Neural progenitor cell (in vitro differentiated cells): Measurements from ENCODE around the gene DRC3. TPM values are rescaled to one million over a fixed set of nuclear protein-coding genes. Genes with fewer than 3 reads are reported as not detected.

Source experiments
- DNase-seq: peaks from one replicate; pipeline ENCODE4 v3.0.0-alpha.2; 2016; ENCODE audit warnings: low spot score
- H2AFZ ChIP-seq: fragments of 200-600 bp; sonication (generic); replicated peaks from 2 replicates; pipeline ENCODE4 v1.6.1; 2016; ENCODE audit warnings: antibody characterized with exemption
- H3F3A ChIP-seq: fragments of 200-600 bp; sonication (generic); 2 replicates; pipeline ENCODE4 v1.6.1; 2016; ENCODE audit warnings: antibody characterized with exemption, low read depth
- H3K27ac ChIP-seq: fragments of 200-600 bp; sonication (generic); 2 replicates; pipeline ENCODE4 v1.5.1; 2016; ENCODE audit warnings: mild to moderate bottlenecking
- H3K27me3 ChIP-seq: fragments of 200-600 bp; sonication (generic); 2 replicates; pipeline ENCODE4 v1.6.1; 2016; ENCODE audit warnings: mild to moderate bottlenecking, moderate library complexity
- H3K36me3 ChIP-seq: fragments of 200-600 bp; sonication (generic); 2 replicates; pipeline ENCODE4 v1.5.1; 2016
- H3K4me1 ChIP-seq: fragments of 200-600 bp; sonication (generic); 2 replicates; pipeline ENCODE4 v1.6.1; 2016; ENCODE audit warnings: mixed run types
- H3K4me2 ChIP-seq: fragments of 200-600 bp; sonication (generic); 2 replicates; pipeline ENCODE4 v1.6.1; 2016
- H3K4me3 ChIP-seq: fragments of 200-600 bp; sonication (generic); 2 replicates; pipeline ENCODE4 v1.5.1; 2016
- H3K79me2 ChIP-seq: fragments of 200-600 bp; sonication (generic); 2 replicates; pipeline ENCODE4 v1.6.1; 2016; ENCODE audit warnings: low read depth
- H3K9ac ChIP-seq: fragments of 200-600 bp; sonication (generic); 2 replicates; pipeline ENCODE4 v1.6.1; 2016
- H3K9me3 ChIP-seq: fragments of 200-600 bp; sonication (generic); 2 replicates; pipeline ENCODE4 v1.5.1; 2016; ENCODE audit warnings: low read depth
- H4K20me1 ChIP-seq: fragments of 200-600 bp; sonication (generic); 2 replicates; pipeline ENCODE4 v1.6.1; 2016; ENCODE audit warnings: low read depth
- H3K27ac Mint-ChIP-seq: 3 replicates; pipeline ENCODE4 v1.8.0; 2021; ENCODE audit warnings: mixed read lengths
- H3K27me3 Mint-ChIP-seq: 2 replicates; pipeline ENCODE4 v1.8.0; 2022; ENCODE audit warnings: low read depth, mild to moderate bottlenecking, inconsistent platforms, moderate library complexity, mixed read lengths; ENCODE audit not compliant: insufficient read depth
- H3K36me3 Mint-ChIP-seq: 3 replicates; pipeline ENCODE4 v1.8.0; 2021; ENCODE audit warnings: mixed read lengths
- H3K4me1 Mint-ChIP-seq: 3 replicates; pipeline ENCODE4 v1.8.0; 2021; ENCODE audit warnings: mixed read lengths
- H3K4me3 Mint-ChIP-seq: 3 replicates; pipeline ENCODE4 v1.8.0; 2021; ENCODE audit warnings: mild to moderate bottlenecking, moderate library complexity, mixed read lengths
- H3K9me3 Mint-ChIP-seq: 3 replicates; pipeline ENCODE4 v1.8.0; 2020; ENCODE audit warnings: mixed read lengths
- EZH2 ChIP-seq: fragments of 200-600 bp; sonication (generic); IDR thresholded peaks from 2 replicates; pipeline ENCODE4 v1.6.1; 2017; ENCODE audit warnings: antibody characterized with exemption, mild to moderate bottlenecking, moderate library complexity
- EZH2phosphoT487 ChIP-seq: fragments of 200-600 bp; sonication (generic); IDR thresholded peaks from 2 replicates; pipeline ENCODE4 v1.6.1; 2017; ENCODE audit warnings: antibody characterized with exemption
- total RNA-seq: library from RNA; depleted of rRNA; stranded (reverse); fragments of >200 nt; gene quantifications from 2 replicates; pipeline ENCODE4 v1.2.3, GENCODE V29; 2015; ENCODE audit warnings: low replicate concordance
- TF ChIP-seq, protein P1 (sequence below): fragments of 200-600 bp; sonication (generic); IDR thresholded peaks from 2 replicates; pipeline ENCODE4 v1.5.1; 2017; ENCODE audit warnings: antibody characterized with exemption, mild to moderate bottlenecking

Gene DRC3
- total RNA-seq, 1 donor from 2014 or later: 0.07 TPM

DNA sequence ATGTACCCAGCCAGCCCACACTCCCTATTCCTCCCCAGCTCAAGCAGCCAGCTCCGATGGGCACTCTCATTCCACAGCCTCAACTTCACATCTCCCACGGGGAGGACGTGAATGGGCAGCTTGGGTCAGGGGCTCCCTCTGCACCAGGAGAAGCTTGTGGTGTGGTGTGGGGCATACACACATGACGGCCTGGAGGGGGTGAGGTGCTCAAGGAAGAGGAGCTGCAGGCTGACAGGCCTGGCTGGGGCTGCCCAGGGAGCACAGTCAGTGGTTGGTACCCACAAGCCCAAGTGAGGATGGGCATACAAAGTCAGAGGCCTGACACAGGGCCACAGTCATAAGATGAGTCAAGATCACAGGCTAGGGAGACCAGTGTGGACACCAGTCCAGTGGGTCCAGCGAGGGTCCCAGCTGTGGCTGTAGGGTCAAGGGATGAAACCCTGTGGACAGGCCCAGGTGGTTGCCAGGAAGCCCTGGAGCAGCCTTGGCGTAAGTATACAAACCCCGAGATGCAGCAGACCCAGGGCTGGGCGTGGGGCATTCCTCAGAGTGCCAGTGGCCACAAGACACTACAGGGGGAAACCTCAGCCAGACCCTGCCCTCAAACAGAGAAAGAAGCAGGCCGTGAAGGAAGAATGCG is 4.4 kb downstream of the DRC3 start:
- Mint-ChIP-seq H3K4me1 (peaks cover 6% of the 10 kb centered on the region), H3K9me3 (no peaks in the 10 kb centered on the region), H3K36me3 (no peaks in the 10 kb centered on the region), H3K27ac (peak overlapping the region; percentile 12), H3K27me3 (peaks cover 4% of the 10 kb centered on the region), H3K4me3 (no peak overlapping the region)
- TF ChIP-seq EZH2phosphoT487: no peak
- TF ChIP-seq, protein P1, sequence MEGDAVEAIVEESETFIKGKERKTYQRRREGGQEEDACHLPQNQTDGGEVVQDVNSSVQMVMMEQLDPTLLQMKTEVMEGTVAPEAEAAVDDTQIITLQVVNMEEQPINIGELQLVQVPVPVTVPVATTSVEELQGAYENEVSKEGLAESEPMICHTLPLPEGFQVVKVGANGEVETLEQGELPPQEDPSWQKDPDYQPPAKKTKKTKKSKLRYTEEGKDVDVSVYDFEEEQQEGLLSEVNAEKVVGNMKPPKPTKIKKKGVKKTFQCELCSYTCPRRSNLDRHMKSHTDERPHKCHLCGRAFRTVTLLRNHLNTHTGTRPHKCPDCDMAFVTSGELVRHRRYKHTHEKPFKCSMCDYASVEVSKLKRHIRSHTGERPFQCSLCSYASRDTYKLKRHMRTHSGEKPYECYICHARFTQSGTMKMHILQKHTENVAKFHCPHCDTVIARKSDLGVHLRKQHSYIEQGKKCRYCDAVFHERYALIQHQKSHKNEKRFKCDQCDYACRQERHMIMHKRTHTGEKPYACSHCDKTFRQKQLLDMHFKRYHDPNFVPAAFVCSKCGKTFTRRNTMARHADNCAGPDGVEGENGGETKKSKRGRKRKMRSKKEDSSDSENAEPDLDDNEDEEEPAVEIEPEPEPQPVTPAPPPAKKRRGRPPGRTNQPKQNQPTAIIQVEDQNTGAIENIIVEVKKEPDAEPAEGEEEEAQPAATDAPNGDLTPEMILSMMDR: no peak
- TF ChIP-seq EZH2: no peak
- no peaks in the 10 kb centered on the region for H3K36me3 ChIP-seq
- H3K9ac ChIP-seq: no peak overlapping the region
- no peaks in the 10 kb centered on the region for H3K9me3 ChIP-seq
- no peaks in the 10 kb centered on the region for H3K27me3 ChIP-seq
- no peak overlapping the region for H3K27ac ChIP-seq
- no peaks in the 10 kb centered on the region for H3F3A ChIP-seq
- no peak for DNase-seq
- H3K4me2 ChIP-seq: no peak overlapping the region
- no peak overlapping the region for H3K4me3 ChIP-seq
- no peak overlapping the region for H2AFZ ChIP-seq
- no peaks in the 10 kb centered on the region for H3K4me1 ChIP-seq
- no peaks in the 10 kb centered on the region for H3K79me2 ChIP-seq
- H4K20me1 ChIP-seq: no peaks in the 10 kb centered on the region

- Mint-ChIP-seq H3K9me3 (no peaks in the 10 kb centered on the region), H3K4me1 (peaks cover 1% of the 10 kb centered on the region), H3K36me3 (no peaks in the 10 kb centered on the region), H3K4me3 (no peak overlapping the region), H3K27me3 (peaks cover 4% of the 10 kb centered on the region), H3K27ac (peak overlapping the region; percentile 9)
- Histone ChIP-seq H2AFZ (no peak overlapping the region), H3K4me2 (no peak overlapping the region), H3K9me3 (no peaks in the 10 kb centered on the region), H3K4me3 (no peak overlapping the region), H3K36me3 (no peaks in the 10 kb centered on the region), H3K4me1 (no peaks in the 10 kb centered on the region), H4K20me1 (no peaks in the 10 kb centered on the region), H3K79me2 (no peaks in the 10 kb centered on the region), H3K9ac (no peak overlapping the region), H3K27ac (no peak overlapping the region), H3F3A (no peaks in the 10 kb centered on the region), H3K27me3 (no peaks in the 10 kb centered on the region)
- TF ChIP-seq, protein P1: no peak
- TF ChIP-seq EZH2 (no peak), EZH2phosphoT487 (no peak)
- no peak for DNase-seq
Measured at GRCh38 chr17:17978481-17979424, 6.1 kb downstream of the DRC3 start.

GRCh38 chr17:17979778-17980177 is 7.1 kb downstream of the DRC3 start:
- Mint-ChIP-seq H3K27ac (no peak overlapping the region), H3K4me1 (no peaks in the 10 kb centered on the region)
- TF ChIP-seq EZH2phosphoT487: no peak
- TF ChIP-seq EZH2: no peak
- TF ChIP-seq, protein P1: no peak

More at GRCh38 chr17:17979778-17980177, 7.1 kb downstream of the DRC3 start:
- no peaks in the 10 kb centered on the region for H3F3A ChIP-seq
- H3K9me3 Mint-ChIP-seq: no peaks in the 10 kb centered on the region
- H4K20me1 ChIP-seq: no peaks in the 10 kb centered on the region
- no peak overlapping the region for H2AFZ ChIP-seq
- no peak for DNase-seq
- H3K4me3 ChIP-seq: no peak overlapping the region
- peaks cover 4% of the 10 kb centered on the region for H3K27me3 Mint-ChIP-seq
- no peaks in the 10 kb centered on the region for H3K4me1 ChIP-seq
- H3K27me3 ChIP-seq: no peaks in the 10 kb centered on the region
- H3K27ac ChIP-seq: no peak overlapping the region
- no peak overlapping the region for H3K4me3 Mint-ChIP-seq
- H3K9ac ChIP-seq: no peak overlapping the region
- no peak overlapping the region for H3K4me2 ChIP-seq
- H3K36me3 Mint-ChIP-seq: no peaks in the 10 kb centered on the region
- H3K36me3 ChIP-seq: no peaks in the 10 kb centered on the region
- no peaks in the 10 kb centered on the region for H3K79me2 ChIP-seq
- H3K9me3 ChIP-seq: no peaks in the 10 kb centered on the region
